HepG2 (cell line): ENCODE results near the gene ONECUT3. TPM values are rescaled to one million over a fixed set of nuclear protein-coding genes. Genes with fewer than 3 reads are reported as not detected.
A peak's percentile ranks its signal among the peaks of the same experiment; 100 is the strongest.

Experiments used
- ATAC-seq: fragments of 200-7000 bp; cut with Tn5 transposase; 3 replicates; pipeline ENCODE4 v1.9.1; 2020; ENCODE audit warnings: mild to moderate bottlenecking, moderate library complexity
- BruUV-seq: library from RNA; stranded (reverse); fragments of 400-500 nt; replicated peaks from 2 replicates; lab custom pipeline; 2021; lab: Mats Ljungman, UMichigan
- CTCF ChIA-PET: fragments of 300-600 bp; formaldehyde crosslinking; extraction: SDS; loops from one replicate; lab custom pipeline; 2021; ENCODE audit warnings: low total read pairs, inconsistent platforms, low intra/inter-chr PET ratio; lab: Yijun Ruan, JAX
- POLR2A ChIA-PET: fragments of 350-600 bp; sonication (Branson Sonifier 250); formaldehyde crosslinking; loops from one replicate; lab custom pipeline; 2020; ENCODE audit warnings: antibody characterized with exemption, inconsistent platforms; lab: Yijun Ruan, JAX
- DNase-seq: peaks from one replicate; pipeline ENCODE4 v3.0.0-alpha.2; 2015; ENCODE audit warnings: low spot score
- FAIRE-seq: peaks from 3 replicates; lab custom pipeline; 2011; peaks lifted over from hg19 to GRCh38; lab: Jason Lieb, UNC
- H2AFZ ChIP-seq: one replicate; pipeline ENCODE4 v1.6.1; 2011; ENCODE audit warnings: low read length, inconsistent platforms
- H3K27ac ChIP-seq: fragments of 300-600 bp; 3 replicates; pipeline ENCODE4 v1.8.0; 2011; ENCODE audit warnings: mixed run types, mild to moderate bottlenecking, mixed read lengths, low read length, inconsistent platforms; ENCODE audit not compliant: insufficient read depth; ENCODE audit errors: extremely low read length
- H3K27me3 ChIP-seq, 2 experiments: fragments of 200-600 bp in 1 of 2; 2 replicates in 1 of 2; 3 replicates in 1 of 2; pipeline versions ENCODE4 v1.6.0 to v1.8.0; 2011; ENCODE audit warnings: low read length in 2 of 2, mild to moderate bottlenecking in 2 of 2, moderate library complexity in 2 of 2, inconsistent platforms in 1 of 2; ENCODE audit not compliant: insufficient read depth in 2 of 2, control insufficient read depth in 1 of 2
- H3K36me3 ChIP-seq, 2 experiments: fragments of 200-600 bp in 1 of 2; replicated peaks in 1 of 2; 2 replicates in 1 of 2; 3 replicates in 1 of 2; pipeline versions ENCODE4 v1.5.1 to v1.8.0; 2011; ENCODE audit warnings: low read length in 2 of 2, inconsistent platforms in 1 of 2; ENCODE audit not compliant: insufficient read depth in 2 of 2, control insufficient read depth in 1 of 2
- H3K4me1 ChIP-seq: 2 replicates; pipeline ENCODE4 v1.5.1; 2012; ENCODE audit warnings: low read length, inconsistent platforms; ENCODE audit not compliant: insufficient read depth
- H3K4me2 ChIP-seq: 2 replicates; pipeline ENCODE4 v1.6.0; 2011; ENCODE audit warnings: low read depth, low read length, inconsistent platforms
- H3K4me3 ChIP-seq, 3 experiments: fragments of 200-600 bp in 1 of 3; sonication (generic), shearing (Covaris generic) in 1 of 3; replicated peaks in 1 of 3; 2 replicates each; pipeline ENCODE4 v1.5.1; 2011 to 2016; ENCODE audit warnings: low read length in 3 of 3, inconsistent platforms in 2 of 3, low read depth in 2 of 3, mild to moderate bottlenecking in 2 of 3, control low read depth in 1 of 3, mixed read lengths in 1 of 3; ENCODE audit not compliant: insufficient read depth in 1 of 3
- H3K79me2 ChIP-seq: one replicate; pipeline ENCODE4 v1.6.1; 2011; ENCODE audit warnings: low read length, inconsistent platforms; ENCODE audit not compliant: insufficient read depth
- H3K9ac ChIP-seq: 2 replicates; pipeline ENCODE4 v1.6.0; 2011; ENCODE audit warnings: mild to moderate bottlenecking, low read depth, low read length, inconsistent platforms; ENCODE audit not compliant: insufficient read depth
- H3K9me3 ChIP-seq: 2 replicates; pipeline ENCODE4 v1.5.1; 2012; ENCODE audit warnings: mild to moderate bottlenecking, low read length
- H4K20me1 ChIP-seq: 2 replicates; pipeline ENCODE4 v1.6.0; 2011; ENCODE audit warnings: inconsistent platforms, mild to moderate bottlenecking, low read length, moderate library complexity; ENCODE audit not compliant: insufficient read depth
- XBP1 ChIP-seq: sonication (generic); formaldehyde crosslinking; IDR thresholded peaks from 2 replicates; pipeline ENCODE4 v1.5.0; 2020; ENCODE audit warnings: missing genetic modification reagents
- ZBTB37 ChIP-seq: sonication (generic); formaldehyde crosslinking; IDR thresholded peaks from 2 replicates; pipeline ENCODE4 v1.4.0; 2020; ENCODE audit warnings: mild to moderate bottlenecking, missing genetic modification reagents
- ZBTB8A ChIP-seq: sonication (generic); formaldehyde crosslinking; IDR thresholded peaks from 2 replicates; pipeline ENCODE4 v1.4.0; 2020; ENCODE audit warnings: mild to moderate bottlenecking, low read depth, missing genetic modification reagents, borderline replicate concordance
- ZKSCAN5 ChIP-seq: sonication (generic); formaldehyde crosslinking; IDR thresholded peaks from 2 replicates; pipeline ENCODE4 v1.5.1; 2020; ENCODE audit warnings: mild to moderate bottlenecking, missing genetic modification reagents
- ZNF629 ChIP-seq: sonication (generic); formaldehyde crosslinking; conservative IDR thresholded peaks from 2 replicates; pipeline ENCODE4 v1.5.0; 2020; ENCODE audit warnings: missing genetic modification reagents
- WGBS: methylation state at CpG from one replicate; pipeline ENCODE4 v1.1.6; 2017; ENCODE audit warnings: low lambda C conversion rate; 5-methylcytosine and 5-hydroxymethylcytosine counted together
- in situ Hi-C: cut with HindIII; loops from 2 replicates; pipeline ENCODE4 v1.10.0; 2017; ENCODE audit warnings: low pct_unique_long_range_greater_than_20kb; ENCODE audit not compliant: extremely low pct_ligation_motif_present
- intact Hi-C: fragments of 100-400 bp; cut with micrococcal nuclease; formaldehyde crosslinking; loops from one replicate; pipeline ENCODE4 v1.10.0; 2022; ENCODE audit not compliant: unreplicated experiment
- polyA plus RNA-seq, 8 experiments: library from polyadenylated mRNA; depleted of rRNA in 3 of 8; stranded (reverse) in 7 of 8; unstranded in 1 of 8; fragments of >200 nt; fragmentation: Illumina TruSeq in 4 of 8; extraction: Trizol in 4 of 8; gene quantifications; 2 replicates each; pipeline versions ENCODE4 v1.2.1 to v1.2.3, GENCODE V29; 2011 to 2016; ENCODE audit warnings: low read depth in 4 of 8, missing spikeins in 1 of 8, mixed read lengths in 1 of 8; ENCODE audit not compliant: insufficient read depth in 1 of 8
- total RNA-seq, 5 experiments: library from RNA; depleted of rRNA; stranded (reverse); fragments of >200 nt; fragmentation: Illumina TruSeq; extraction: Trizol; gene quantifications; 2 replicates each; pipeline ENCODE4 v1.2.3, GENCODE V29; 2016; ENCODE audit warnings: low read depth in 1 of 5

The ONECUT3 gene
- total and polyA plus RNA-seq, 2 of the 13 experiments (the other 11 are each of a cell fraction or from before 2014, with no cell fraction given) = under 0.01 TPM; not detected in 1

DNA sequence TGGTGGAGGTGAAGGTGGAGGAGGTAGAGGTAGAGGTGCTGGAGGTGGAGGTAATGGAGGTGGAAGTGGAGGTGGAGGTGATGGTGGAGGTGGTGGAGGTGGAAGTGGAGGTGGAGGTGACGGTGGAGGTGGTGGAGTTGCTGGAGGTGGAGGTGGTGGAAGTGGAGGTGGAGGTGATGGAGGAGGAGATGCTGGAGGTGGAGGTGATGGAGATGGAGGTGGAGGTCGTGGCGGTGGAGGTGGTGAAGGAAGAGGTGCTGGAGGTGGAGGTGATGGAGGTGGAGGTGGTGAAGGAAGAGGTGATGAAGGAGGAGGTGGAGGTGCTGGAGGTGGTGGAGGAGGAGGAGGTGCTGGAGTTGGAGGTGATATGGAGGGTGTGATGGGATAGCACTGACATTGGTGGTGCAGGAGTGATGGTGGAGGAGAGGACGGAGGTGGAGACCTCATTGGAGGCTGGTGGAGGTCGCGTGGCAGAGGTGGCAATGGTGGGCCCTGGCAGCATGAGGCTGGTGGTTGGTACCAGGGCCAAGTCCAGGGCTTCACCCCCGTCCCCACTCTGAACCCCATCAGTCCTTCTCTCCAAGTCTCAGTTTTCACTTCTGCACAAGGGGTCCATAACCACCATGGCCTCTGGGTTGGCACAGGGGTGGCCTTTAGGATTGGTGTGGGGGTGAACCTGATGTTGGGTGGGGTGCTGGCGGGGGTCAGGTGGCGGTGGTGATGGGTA is 15.8 kb downstream of the ONECUT3 start:
- H3K27ac ChIP-seq = no peak overlapping the region
- DNase-seq = no peak
- POLR2A ChIA-PET = no interaction called here
- H3K9me3 ChIP-seq = peaks cover 10% of the 10 kb centered on the region
- H2AFZ ChIP-seq = no peak overlapping the region
- 45% methylated on average over 9 of the region's 9 CpGs for WGBS
- CTCF ChIA-PET = interaction anchor here (3.6 kb wide), 1 partner anchor 97 kb away, joined by 38 read pairs; no protein-coding TSS in a partner anchor
- H3K27me3 ChIP-seq = peaks cover 11 to 59% of the 10 kb centered on the region in 2 experiments
- in situ Hi-C loops = loop anchor here (5.0 kb wide), 1 partner anchor 97 kb away; no protein-coding TSS in a partner anchor
- ATAC-seq = no peak
- H3K4me3 ChIP-seq = no peak overlapping the region
- H3K9ac ChIP-seq = no peak overlapping the region
- intact Hi-C loops = loop anchor here (10.0 kb wide), 1 partner anchor 224 kb away; no protein-coding TSS in a partner anchor
- FAIRE-seq = no peak
- peak; percentile 29; the same call in 1 of the 2 replicates for TF ChIP-seq ZNF629 (CRISPR knock-in tag)
- TF ChIP-seq XBP1 = no peak
- peak; percentile 92 for TF ChIP-seq ZKSCAN5 (CRISPR knock-in tag)
- TF ChIP-seq, all 625 proteins: peak for 2
- H3K79me2 ChIP-seq = no peaks in the 10 kb centered on the region
- no peak overlapping the region for H3K4me2 ChIP-seq
- H4K20me1 ChIP-seq = peaks cover 3% of the 10 kb centered on the region
- H3K36me3 ChIP-seq = no peaks in the 10 kb centered on the region
- H3K4me1 ChIP-seq = no peaks in the 10 kb centered on the region
- no TSS peak for BruUV-seq

- Histone ChIP-seq H3K36me3 (no peaks in the 10 kb centered on the region), H4K20me1 (peaks cover 3% of the 10 kb centered on the region), H3K27me3 (peaks cover 11 to 58% of the 10 kb centered on the region in 2 experiments), H3K9me3 (peaks cover 10% of the 10 kb centered on the region), H3K79me2 (no peaks in the 10 kb centered on the region), H3K4me2 (no peak overlapping the region), H3K27ac (no peak overlapping the region), H3K4me1 (no peaks in the 10 kb centered on the region), H3K4me3 (no peak overlapping the region), H3K9ac (no peak overlapping the region), H2AFZ (no peak overlapping the region)
- ATAC-seq (no peak), DNase-seq (no peak), FAIRE-seq (no peak)
- intact Hi-C loops = loop anchor here (10.0 kb wide), 1 partner anchor 225 kb away; no protein-coding TSS in a partner anchor
- BruUV-seq = no TSS peak
- POLR2A ChIA-PET = interaction anchor here (1.5 kb wide), 1 partner anchor 164 kb away, joined by 5 read pairs; the partner anchor contains the start of gene UQCR11
- 1% methylated on average over 11 of the region's 12 CpGs for WGBS
- CTCF ChIA-PET = no interaction called here
- in situ Hi-C loops = loop anchor here (5.0 kb wide), 1 partner anchor 97 kb away; no protein-coding TSS in a partner anchor
- TF ChIP-seq ZBTB37 (CRISPR knock-in tag) = no peak
- no peak for TF ChIP-seq ZBTB8A
Measured at GRCh38 chr19:1769645-1769985, 16.3 kb downstream of the ONECUT3 start.
